T-cell (primary cell): ENCODE data around the gene AKAP8L. TPM values are rescaled to one million over a fixed set of nuclear protein-coding genes. Genes with fewer than 3 reads are reported as not detected.

ENCODE experiments used
- ATAC-seq, 4 experiments: fragments of 200-7000 bp in 3 of 4; fragments of 150-1000 bp in 1 of 4; cut with Tn5 transposase; replicated peaks in 1 of 4; 1 replicate in 3 of 4; 2 replicates in 1 of 4; pipeline ENCODE4 v1.10.0; 2021; ENCODE audit warnings: moderate library complexity in 3 of 4, mild to moderate bottlenecking in 2 of 4, moderate number of reproducible peaks in 1 of 4
- CTCF ChIA-PET, 2 donors: fragments of 300-600 bp; sonication (Branson Sonifier 250); formaldehyde crosslinking; loops; one replicate each; lab custom pipeline; 2022; ENCODE audit warnings: antibody characterized with exemption in 2 of 2; lab: Charles Lee
- POLR2A ChIA-PET, 2 donors: fragments of 300-600 bp; sonication (Branson Sonifier 250); formaldehyde crosslinking; loops; one replicate each; lab custom pipeline; 2022; ENCODE audit warnings: antibody characterized with exemption in 2 of 2; lab: Charles Lee
- DNase-seq, 35 experiments: peaks; one replicate each; pipeline versions ENCODE4 v3.0.0 to v3.0.0-alpha.2; 2013 to 2023
- H3K27ac ChIP-seq: one replicate; pipeline ENCODE4 v1.5.1; 2013; ENCODE audit warnings: low read length
- H3K27me3 ChIP-seq, 2 experiments: replicated peaks in 1 of 2; 1 replicate in 1 of 2; 2 replicates in 1 of 2; pipeline versions ENCODE4 v1.6.1 to v1.7.0; 2013; ENCODE audit warnings: low read length in 1 of 2, mixed read lengths in 1 of 2; ENCODE audit not compliant: control insufficient read depth in 2 of 2, insufficient read depth in 2 of 2; ENCODE audit errors: extremely low read depth in 1 of 2
- H3K36me3 ChIP-seq, 2 donors: 1 replicate in 1 of 2; 2 replicates in 1 of 2; pipeline versions ENCODE4 v1.6.1 to v1.7.0; 2013; ENCODE audit warnings: low read length in 1 of 2; ENCODE audit not compliant: control insufficient read depth in 2 of 2, insufficient read depth in 1 of 2; ENCODE audit errors: extremely low read depth in 1 of 2
- H3K4me1 ChIP-seq, 2 experiments: 1 replicate in 1 of 2; 2 replicates in 1 of 2; pipeline versions ENCODE4 v1.6.1 to v1.7.0; 2013; ENCODE audit warnings: low read length in 2 of 2, mixed read lengths in 1 of 2; ENCODE audit not compliant: insufficient read depth in 2 of 2, control insufficient read depth in 1 of 2; ENCODE audit errors: extremely low read depth in 1 of 2
- H3K4me3 ChIP-seq, 2 donors: 1 replicate in 1 of 2; 2 replicates in 1 of 2; pipeline versions ENCODE4 v1.5.1 to v1.7.0; 2013; ENCODE audit warnings: mild to moderate bottlenecking in 2 of 2, low read length in 1 of 2, moderate library complexity in 1 of 2; ENCODE audit not compliant: control insufficient read depth in 1 of 2; ENCODE audit errors: extremely low read depth in 1 of 2
- H3K9me3 ChIP-seq: 2 replicates; pipeline ENCODE4 v1.7.0; 2013
- H3K27ac Mint-ChIP-seq, 2 donors: one replicate each; pipeline ENCODE4 v1.8.0; 2020 to 2021; ENCODE audit warnings: mild to moderate bottlenecking in 2 of 2, mixed read lengths in 2 of 2
- H3K27me3 Mint-ChIP-seq, 2 donors: one replicate each; pipeline ENCODE4 v1.8.0; 2021 to 2022; ENCODE audit warnings: mixed read lengths in 2 of 2
- H3K36me3 Mint-ChIP-seq: one replicate; pipeline ENCODE4 v1.8.0; 2021; ENCODE audit warnings: mixed read lengths
- H3K4me1 Mint-ChIP-seq, 3 donors: one replicate each; pipeline ENCODE4 v1.8.0; 2020 to 2022; ENCODE audit warnings: mixed read lengths in 3 of 3, mild to moderate bottlenecking in 1 of 3
- H3K4me3 Mint-ChIP-seq, 3 donors: one replicate each; pipeline ENCODE4 v1.8.0; 2020 to 2022; ENCODE audit warnings: mild to moderate bottlenecking in 3 of 3, mixed read lengths in 3 of 3, moderate library complexity in 3 of 3
- H3K9me3 Mint-ChIP-seq, 3 donors: one replicate each; pipeline ENCODE4 v1.8.0; 2020 to 2022; ENCODE audit warnings: mixed read lengths in 3 of 3
- WGBS: methylation state at CpG from one replicate; pipeline ENCODE4 v1.1.5; 2013; ENCODE audit warnings: missing lambda C conversion rate; ENCODE audit not compliant: insufficient coverage; 5-methylcytosine and 5-hydroxymethylcytosine counted together
- total RNA-seq, 35 experiments: library from RNA in 6 of 35; stranded (reverse) in 6 of 35; fragments of 120-200 nt in 1 of 35; gene quantifications; one replicate each; pipeline versions ENCODE4 v1.2.1 to v1.2.4 and lab custom pipeline; 2013 to 2026

AKAP8L gene
- total RNA-seq, 5 donors from 2014 or later (not counting 1 experiment from before 2014, with no cell fraction given): 134 to 198 (median 184) TPM

DNA sequence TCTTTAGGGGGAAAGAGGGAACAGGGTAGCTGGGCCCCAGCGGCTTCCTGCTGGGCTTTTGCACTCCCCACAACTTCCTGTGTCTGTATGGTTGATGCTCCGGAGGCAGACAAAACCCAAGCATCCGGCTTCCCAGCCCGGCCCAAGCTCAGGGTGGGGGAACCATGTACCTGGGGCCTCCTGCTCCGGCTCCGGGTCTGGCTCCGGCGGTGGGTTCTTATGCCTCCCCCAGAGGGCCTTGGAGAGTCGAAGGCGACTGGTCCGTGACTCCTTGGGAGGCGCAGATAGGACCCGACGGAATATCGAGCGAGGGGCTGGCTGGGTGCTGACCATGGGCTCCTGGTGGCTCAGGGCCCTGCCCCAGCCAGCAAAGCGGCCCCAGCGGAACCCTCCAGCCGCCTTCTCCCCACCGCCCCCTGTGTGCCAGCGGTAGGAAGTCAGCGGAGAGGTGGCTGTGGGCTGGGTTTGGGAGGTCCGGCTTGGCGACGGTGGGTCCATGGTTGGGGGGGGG, 45.1 kb upstream of the AKAP8L start:
- ATAC-seq (peak; percentile 86 to 89 (median 86)), DNase-seq (peak; percentile 68 to 86 (median 78))
- POLR2A ChIA-PET: interaction anchor here in 1 of 2 donors (0.5 to 0.6 kb wide), 2 partner anchors 77 to 91 kb away, joined by 3 to 11 read pairs; no protein-coding TSS in a partner anchor
- 0% methylated on average over 15 of the region's 25 CpGs for WGBS
- H3K4me1 ChIP-seq: peaks cover 29 to 85% of the 10 kb centered on the region in 2 experiments
- Mint-ChIP-seq H3K27ac (peak overlapping the region; percentile 95 to 98), H3K4me3 (peak overlapping the region; percentile 92 to 94 (median 92)), H3K36me3 (peaks cover 23% of the 10 kb centered on the region), H3K9me3 (no peaks in the 10 kb centered on the region), H3K4me1 (peaks cover 63 to 77% (median 65%) of the 10 kb centered on the region in 3 donors), H3K27me3 (peaks cover 0 to 1% of the 10 kb centered on the region in 2 donors)
- peaks cover 17 to 31% of the 10 kb centered on the region in 2 donors for H3K36me3 ChIP-seq
- H3K4me3 ChIP-seq: peak overlapping the region; percentile 87 to 89
- no peaks in the 10 kb centered on the region for H3K9me3 ChIP-seq
- peak overlapping the region; percentile 83 for H3K27ac ChIP-seq
- no peaks in the 10 kb centered on the region for H3K27me3 ChIP-seq
- CTCF ChIA-PET: interaction anchor here in 1 of 2 donors (0.7 to 1.9 kb wide), 3 partner anchors 13 to 92 kb away, joined by 3 to 16 read pairs (median 7); partner anchors contain the start of gene AKAP8L

DNA sequence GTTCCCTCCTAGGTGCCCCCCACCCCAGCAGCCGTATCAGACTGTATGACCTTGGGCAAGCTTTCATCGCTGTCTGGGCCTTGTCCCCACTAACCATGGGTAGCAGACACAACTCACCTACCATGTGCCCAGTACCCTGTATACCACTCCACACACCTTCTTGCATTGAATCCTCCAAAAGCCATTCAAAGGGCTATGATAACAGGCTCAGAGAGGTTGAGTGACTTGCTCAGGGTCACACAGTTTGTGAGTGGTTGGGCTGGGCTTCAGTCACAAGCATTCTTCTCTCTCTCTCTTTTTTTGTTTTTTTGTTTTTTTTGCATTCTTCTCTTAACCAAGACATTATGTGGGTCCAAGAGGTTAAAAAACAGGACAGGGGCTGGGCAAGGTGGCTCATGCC, 42.9 kb upstream of the AKAP8L start:
- no peak for ATAC-seq
- 86% methylated on average over 2 of the region's 2 CpGs for WGBS
- Histone ChIP-seq H3K9me3 (no peaks in the 10 kb centered on the region), H3K36me3 (peaks cover 25 to 45% of the 10 kb centered on the region in 2 donors), H3K4me1 (peaks cover 19 to 70% of the 10 kb centered on the region in 2 experiments), H3K4me3 (no peak overlapping the region), H3K27me3 (no peaks in the 10 kb centered on the region), H3K27ac (peak overlapping the region; percentile 56)
- peaks cover 41 to 55% (median 43%) of the 10 kb centered on the region in 3 donors for H3K4me1 Mint-ChIP-seq
- peak overlapping the region; percentile 95 to 98 for H3K27ac Mint-ChIP-seq
- no peaks in the 10 kb centered on the region for H3K9me3 Mint-ChIP-seq
- H3K27me3 Mint-ChIP-seq: no peaks in the 10 kb centered on the region
- ChIA-PET POLR2A (no interaction called here), CTCF (no interaction called here)
- DNase-seq: no peak
- peaks cover 30% of the 10 kb centered on the region for H3K36me3 Mint-ChIP-seq
- H3K4me3 Mint-ChIP-seq: peak overlapping the region; percentile 92 to 94 (median 92)

DNA sequence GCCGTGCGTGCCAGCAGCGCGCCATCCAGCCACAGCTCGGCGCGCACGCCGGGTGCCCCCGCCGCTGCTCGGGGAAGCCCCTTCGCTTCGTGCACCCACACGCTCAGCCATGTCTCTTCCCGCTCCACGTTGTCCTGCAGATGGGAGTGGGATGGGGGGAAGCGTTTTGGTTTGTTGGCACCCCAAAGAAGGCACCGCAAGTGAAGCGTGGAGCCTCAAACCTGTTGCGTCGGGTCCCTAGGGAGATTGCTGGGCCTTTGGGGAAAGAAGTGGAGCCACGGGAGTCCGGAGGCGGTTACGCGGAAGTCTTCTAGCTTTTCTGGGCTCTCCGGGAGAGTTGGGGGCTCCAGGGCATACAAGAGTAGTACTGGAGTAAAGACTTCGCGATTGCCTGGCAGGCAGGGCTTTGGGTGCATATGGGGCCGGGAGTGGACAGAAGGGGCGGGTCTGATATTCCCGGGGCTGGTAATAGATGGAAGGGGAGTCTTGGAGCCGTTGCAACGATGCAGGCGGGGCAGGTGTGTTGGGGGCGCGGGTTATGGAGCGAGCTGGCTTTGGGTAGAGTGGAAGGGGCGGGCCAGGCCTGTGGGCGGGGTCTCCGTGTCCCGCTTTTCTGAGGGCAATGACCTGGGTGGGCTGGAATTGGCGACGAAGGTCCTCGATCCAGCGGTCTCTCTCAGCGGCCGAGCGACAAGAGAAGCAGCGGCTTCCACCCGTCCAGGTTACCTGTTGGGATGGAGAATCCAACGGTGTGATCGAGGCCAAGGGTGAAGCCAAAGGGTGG, 39.1 kb upstream of the AKAP8L start:
- ChIA-PET POLR2A (no interaction called here), CTCF (no interaction called here)
- peaks cover 34 to 46% (median 42%) of the 10 kb centered on the region in 3 donors for H3K4me1 Mint-ChIP-seq

GRCh38 chr19:15456871-15457700, 38.3 kb upstream of the AKAP8L start:
- Mint-ChIP-seq H3K27ac (peak overlapping the region in 1 of 2 donors; percentile 22), H3K9me3 (no peaks in the 10 kb centered on the region), H3K4me3 (no peak overlapping the region), H3K4me1 (peaks cover 27 to 38% (median 35%) of the 10 kb centered on the region in 3 donors), H3K36me3 (peaks cover 43% of the 10 kb centered on the region), H3K27me3 (no peaks in the 10 kb centered on the region)
- Histone ChIP-seq H3K4me3 (no peak overlapping the region), H3K4me1 (peaks cover 8 to 62% of the 10 kb centered on the region in 2 experiments), H3K36me3 (peaks cover 44 to 89% of the 10 kb centered on the region in 2 donors), H3K9me3 (no peaks in the 10 kb centered on the region), H3K27me3 (peaks cover 0 to 2% of the 10 kb centered on the region in 2 experiments), H3K27ac (no peak overlapping the region)
- POLR2A ChIA-PET: interaction anchor here in 1 of 2 donors (1.1 kb wide), 1 partner anchor 38 kb away, joined by 3 read pairs; the partner anchor contains the start of gene AKAP8L
- ATAC-seq (no peak), DNase-seq (no peak)
- CTCF ChIA-PET: interaction anchor here in 1 of 2 donors (0.7 to 1.3 kb wide), 2 partner anchors 38 to 78 kb away, joined by 3 read pairs; partner anchors contain the start of genes AKAP8 and AKAP8L
- WGBS: 98% methylated on average over 81 of the region's 86 CpGs

More for the DNA sequence above, 39.1 kb upstream of the AKAP8L start:
- Mint-ChIP-seq H3K27ac (no peak overlapping the region), H3K9me3 (no peaks in the 10 kb centered on the region), H3K4me3 (no peak overlapping the region), H3K27me3 (no peaks in the 10 kb centered on the region), H3K36me3 (peaks cover 42% of the 10 kb centered on the region)
- Histone ChIP-seq H3K4me1 (peaks cover 10 to 65% of the 10 kb centered on the region in 2 experiments), H3K4me3 (no peak overlapping the region), H3K36me3 (peaks cover 40 to 82% of the 10 kb centered on the region in 2 donors), H3K27me3 (peaks cover 0 to under 1% of the 10 kb centered on the region in 2 experiments), H3K27ac (no peak overlapping the region), H3K9me3 (no peaks in the 10 kb centered on the region)
- WGBS: 97% methylated on average over 49 of the region's 54 CpGs
- DNase-seq (no peak), ATAC-seq (no peak)

GRCh38 chr19:15456441-15456840, 37.7 kb upstream of the AKAP8L start:
- peaks cover 1 to 60% of the 10 kb centered on the region in 2 experiments for H3K4me1 ChIP-seq
- peaks cover 46 to 89% of the 10 kb centered on the region in 2 donors for H3K36me3 ChIP-seq
- H3K9me3 ChIP-seq: no peaks in the 10 kb centered on the region
- no peak overlapping the region for H3K27ac ChIP-seq
- ATAC-seq: no peak
- CTCF ChIA-PET: interaction anchor here (0.7 to 1.3 kb wide), 3 partner anchors 11 to 77 kb away, joined by 3 read pairs; partner anchors contain the start of genes AKAP8 (in 1 of the 2) and AKAP8L (in 1 of the 2)
- Mint-ChIP-seq H3K27ac (peak overlapping the region in 1 of 2 donors; percentile 22), H3K36me3 (peaks cover 44% of the 10 kb centered on the region), H3K9me3 (no peaks in the 10 kb centered on the region), H3K4me1 (peaks cover 22 to 34% (median 29%) of the 10 kb centered on the region in 3 donors), H3K4me3 (no peak overlapping the region), H3K27me3 (no peaks in the 10 kb centered on the region)
- no peak overlapping the region for H3K4me3 ChIP-seq
- POLR2A ChIA-PET: interaction anchor here in 1 of 2 donors (1.1 kb wide), 1 partner anchor 38 kb away, joined by 3 read pairs; the partner anchor contains the start of gene AKAP8L
- DNase-seq: no peak
- H3K27me3 ChIP-seq: peaks cover 0 to 2% of the 10 kb centered on the region in 2 experiments
- 95% methylated on average over 14 of the region's 14 CpGs for WGBS
